Erythroblast (primary cell): Measurements from ENCODE around the gene LILRB1.

Experiments
- GATA1 ChIP-seq: IDR thresholded peaks from 2 replicates; pipeline ENCODE4 v1.6.1; 2011; ENCODE audit warnings: low read depth, mild to moderate bottlenecking, control low read depth, low read length, moderate library complexity
- POLR2A ChIP-seq: IDR thresholded peaks from 2 replicates; pipeline ENCODE4 v1.6.1; 2011; ENCODE audit warnings: mild to moderate bottlenecking, low read length

DNA sequence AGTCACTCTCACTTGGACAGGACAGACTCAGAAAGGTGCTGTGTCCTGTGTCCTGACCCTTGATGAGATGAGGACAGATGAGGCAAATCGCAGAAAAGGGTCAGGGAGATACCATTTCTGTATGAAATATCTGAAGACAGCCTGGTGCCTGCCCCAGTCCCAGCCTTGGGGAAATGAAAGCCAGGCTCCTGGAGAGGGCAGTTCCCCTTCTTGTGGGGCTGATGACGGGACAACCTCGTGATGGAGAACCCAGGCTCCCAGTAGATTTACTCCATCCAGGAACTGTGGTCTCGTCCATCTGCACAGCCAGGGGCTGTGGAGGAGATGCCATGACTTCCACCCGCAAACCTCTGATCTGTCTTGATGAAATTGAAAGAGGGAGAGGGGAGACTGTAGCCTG, 13.8 kb downstream of the LILRB1 start:
- TF ChIP-seq POLR2A (no peak), GATA1 (no peak)
